NCI-H146 treated with DMSO at 0.1 percent for 48 hours (cell line): ENCODE data around the gene CHRNA4.
"Not testable (repeated sequence)": the region's sequence is repeated elsewhere in the genome, so short reads cannot be mapped to it uniquely, and the experiment has no call there.

Source experiments
- DNase-seq: peaks from one replicate; lab custom pipeline; 2025; ENCODE audit not compliant: unreplicated experiment; lab: John Stamatoyannopoulos, UW

The CHRNA4 gene

DNA sequence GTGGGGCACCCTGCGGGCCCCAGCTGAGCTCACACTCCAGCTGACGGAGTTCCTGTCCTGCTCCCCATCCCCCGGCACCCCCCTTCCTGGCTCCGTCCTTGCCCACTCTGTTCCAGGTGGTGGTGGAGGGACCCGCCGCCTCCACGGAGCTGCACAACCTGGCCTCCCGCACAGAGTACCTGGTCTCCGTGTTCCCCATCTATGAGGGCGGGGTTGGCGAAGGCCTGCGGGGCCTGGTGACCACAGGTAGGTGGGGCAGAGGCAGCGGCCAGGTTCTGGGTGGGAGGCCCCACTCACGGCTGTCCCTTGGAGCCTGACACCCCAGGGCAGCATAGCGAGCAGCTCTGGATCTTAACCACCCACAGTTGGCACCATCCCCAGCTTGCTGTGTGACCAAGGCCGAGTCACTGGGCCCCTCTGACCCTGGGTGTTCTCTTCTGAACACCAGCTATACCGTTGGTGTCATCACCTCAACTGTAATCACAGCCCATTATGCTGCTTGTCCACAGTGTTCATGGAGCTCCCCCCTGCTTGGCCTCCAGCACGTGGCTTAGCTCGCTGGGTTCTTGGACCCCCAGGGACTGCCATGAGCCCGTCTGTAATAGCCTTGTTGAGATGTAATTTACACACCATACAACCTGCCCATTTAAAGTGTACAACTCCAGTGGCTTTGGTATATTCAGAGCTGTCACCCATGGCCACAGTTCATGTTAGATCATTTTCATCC lies 50.7 kb downstream of the CHRNA4 start:
- no peak for DNase-seq

- DNase-seq: peak; percentile 33
Observed at GRCh38 chr20:63309261-63310071, 51.7 kb downstream of the CHRNA4 start.

- DNase-seq: no peak
Observed at GRCh38 chr20:63308218-63308911, 52.8 kb downstream of the CHRNA4 start.

DNA sequence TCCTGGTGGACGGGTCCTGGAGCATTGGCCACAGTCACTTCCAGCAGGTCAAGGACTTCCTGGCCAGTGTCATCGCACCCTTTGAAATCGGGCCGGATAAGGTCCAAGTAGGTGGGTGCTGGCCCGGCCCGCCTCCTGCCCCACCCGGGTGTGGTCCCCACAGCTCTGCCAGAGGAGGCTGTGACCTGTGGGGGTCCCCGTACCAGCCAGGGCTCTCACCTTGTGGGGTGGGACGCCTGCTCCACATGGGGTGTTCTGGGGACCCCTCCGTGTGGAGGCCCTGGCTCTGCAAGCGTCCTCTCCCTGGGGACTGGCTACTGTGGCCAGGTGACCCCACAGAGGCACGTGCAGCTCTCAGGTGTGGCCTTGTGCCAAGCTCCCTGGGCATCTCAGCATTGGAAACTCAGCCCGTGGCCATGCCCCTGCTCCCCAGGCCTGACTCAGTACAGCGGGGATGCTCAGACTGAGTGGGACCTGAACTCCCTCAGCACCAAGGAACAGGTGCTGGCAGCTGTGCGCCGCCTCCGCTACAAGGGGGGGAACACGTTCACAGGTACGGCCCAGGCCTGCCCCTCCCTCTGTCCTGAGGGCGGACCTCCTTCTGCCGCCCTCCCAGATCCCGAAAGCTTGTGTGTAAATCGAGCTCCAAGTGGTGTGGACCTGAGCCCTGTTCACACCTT lies 53.5 kb downstream of the CHRNA4 start:
- no peak for DNase-seq

DNA sequence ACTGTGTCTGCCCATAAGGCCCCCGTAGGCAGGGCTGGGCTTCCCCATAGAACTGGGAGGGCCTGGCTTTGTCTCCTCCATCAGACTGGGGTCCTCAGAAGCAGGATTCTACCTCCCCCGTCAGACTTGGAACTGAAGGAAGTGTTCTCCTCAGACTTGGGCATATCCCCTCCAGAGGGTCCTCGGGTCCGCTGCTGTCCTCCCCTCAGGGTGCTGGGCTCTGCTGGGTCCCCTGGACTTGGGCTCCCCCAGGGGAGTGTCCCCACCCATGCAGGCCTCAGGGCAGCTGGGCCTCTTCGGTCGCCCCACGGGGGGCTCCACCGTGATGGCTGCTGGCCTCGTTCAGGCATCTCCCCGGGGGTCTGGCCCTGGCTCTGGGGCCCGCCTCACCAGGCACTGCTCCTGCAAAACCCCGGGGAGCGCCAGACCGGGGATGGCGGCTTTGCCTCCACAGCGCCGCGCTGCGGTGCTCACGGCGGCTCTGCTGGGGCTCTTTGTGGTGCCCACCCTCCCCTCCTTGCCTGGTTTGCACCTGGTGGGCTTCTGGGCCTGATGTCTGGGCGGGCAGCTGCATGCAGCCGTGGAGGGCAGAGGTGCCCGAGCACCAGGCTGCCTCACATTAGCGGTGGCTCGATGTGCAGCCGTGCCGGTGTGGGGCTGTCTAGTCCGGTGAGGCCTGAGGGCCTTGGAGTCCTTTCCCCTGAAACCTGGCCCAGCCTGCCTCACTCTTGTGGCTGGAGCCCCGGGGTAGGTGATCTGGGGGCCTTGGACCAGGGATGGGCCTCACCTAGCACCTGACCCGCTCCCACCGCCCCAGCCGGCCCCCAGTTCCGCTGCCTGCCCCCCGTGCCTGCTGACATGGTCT lies 54.2 kb downstream of the CHRNA4 start:
- no peak for DNase-seq

GRCh38 chr20:63305933-63306672 lies 55.0 kb downstream of the CHRNA4 start:
- not testable (repeated sequence) for DNase-seq

GRCh38 chr20:63305393-63305792 lies 55.8 kb downstream of the CHRNA4 start:
- DNase-seq: no peak

DNA sequence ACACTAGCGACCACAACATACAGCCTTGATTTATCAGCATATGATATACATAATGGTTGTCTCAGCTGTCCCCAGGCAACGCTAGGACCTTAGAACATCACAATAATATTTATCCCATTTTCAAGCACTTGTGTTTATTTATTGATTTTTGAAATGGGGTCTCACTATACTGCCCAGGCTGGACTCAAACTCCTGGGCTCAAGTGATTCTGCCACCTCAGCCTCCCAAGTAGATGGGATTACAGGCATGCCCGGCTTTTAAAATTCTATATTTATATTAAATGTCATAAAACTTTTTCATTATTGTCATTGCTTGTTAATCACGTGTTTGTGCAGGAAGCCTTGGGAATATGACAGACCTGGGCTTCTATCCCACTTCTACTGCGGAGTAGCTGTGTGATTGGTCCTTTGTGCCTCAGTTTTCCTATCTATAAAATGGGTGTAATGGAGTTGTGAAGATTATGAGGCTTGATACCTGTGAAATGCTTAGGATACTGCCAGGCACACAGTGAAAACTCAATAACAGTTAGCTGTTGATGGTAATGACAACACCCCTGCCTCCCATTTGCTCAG lies 58.0 kb downstream of the CHRNA4 start:
- no peak for DNase-seq

DNA sequence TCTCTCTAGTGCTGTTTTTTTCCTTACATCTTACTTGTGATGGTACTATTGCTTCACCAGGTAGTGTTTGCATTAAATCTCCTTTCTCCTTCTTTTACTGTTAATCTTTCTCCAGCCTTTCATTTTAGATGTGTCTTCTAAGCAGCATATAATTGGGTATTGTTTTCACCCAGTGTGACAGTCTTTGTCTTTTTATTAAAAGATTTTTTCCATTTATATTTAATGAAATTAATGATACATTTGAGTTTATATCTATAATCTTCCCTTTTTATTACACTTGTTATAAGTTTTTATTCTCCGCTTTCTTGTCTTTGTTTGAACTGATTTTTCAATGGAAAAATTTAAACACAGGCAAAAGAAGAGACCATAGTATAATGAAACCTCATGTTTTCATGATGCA lies 59.5 kb downstream of the CHRNA4 start:
- no peak for DNase-seq

DNA sequence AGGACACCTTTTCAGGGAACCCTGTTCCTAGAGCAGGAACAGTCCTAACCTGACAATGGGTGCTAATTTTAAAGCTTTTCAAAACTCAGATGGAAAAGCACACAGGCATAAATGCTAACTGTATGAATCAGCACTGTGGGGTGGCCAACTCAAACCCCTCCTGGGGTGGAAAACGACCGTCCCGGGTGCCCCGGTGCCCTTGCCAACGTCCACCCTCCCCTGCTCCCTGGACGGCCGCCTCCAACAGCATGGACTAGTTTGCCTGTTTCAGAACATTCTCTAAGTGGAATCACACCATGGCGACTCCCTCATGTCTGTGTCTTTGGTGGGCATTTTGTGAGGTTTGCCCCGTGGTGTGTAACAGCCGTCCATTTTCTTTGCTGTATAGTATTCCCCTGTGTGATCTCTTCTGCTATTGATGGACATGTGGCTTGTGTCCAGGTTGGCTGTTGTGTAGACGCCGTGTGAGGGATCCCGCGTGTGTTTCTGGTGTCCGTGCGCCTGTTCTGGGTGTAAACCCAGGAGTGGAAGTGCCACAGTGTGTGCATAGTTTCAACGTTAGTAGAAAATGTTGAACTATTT lies 62.3 kb downstream of the CHRNA4 start:
- no peak for DNase-seq

- DNase-seq: no peak
Observed at GRCh38 chr20:63297796-63298572, 63.2 kb downstream of the CHRNA4 start.

- no peak for DNase-seq
Observed at GRCh38 chr20:63297371-63297781, 63.8 kb downstream of the CHRNA4 start.

GRCh38 chr20:63296531-63297299 lies 64.4 kb downstream of the CHRNA4 start:
- DNase-seq: no peak

DNA sequence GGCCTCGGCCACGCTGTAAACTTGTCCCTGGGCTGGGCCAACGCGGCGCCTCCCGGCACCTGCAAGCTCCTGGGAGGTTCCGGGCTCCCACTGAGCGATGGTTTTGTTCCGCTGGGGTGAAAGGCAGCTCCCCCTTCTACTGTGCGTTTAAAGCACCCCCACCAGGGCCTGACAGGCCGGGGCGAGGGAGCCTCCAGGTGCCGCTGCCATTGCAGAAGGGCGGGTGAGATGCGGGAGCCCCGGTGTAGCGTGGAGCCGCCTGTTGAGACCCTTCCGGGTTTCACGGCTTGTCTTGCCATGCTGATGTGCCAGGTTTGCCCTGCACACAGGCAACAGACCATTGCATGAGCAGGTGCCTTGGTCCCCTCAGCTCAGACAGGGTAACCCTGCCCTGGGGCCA lies 65.3 kb downstream of the CHRNA4 start:
- peak; percentile 15 for DNase-seq

DNA sequence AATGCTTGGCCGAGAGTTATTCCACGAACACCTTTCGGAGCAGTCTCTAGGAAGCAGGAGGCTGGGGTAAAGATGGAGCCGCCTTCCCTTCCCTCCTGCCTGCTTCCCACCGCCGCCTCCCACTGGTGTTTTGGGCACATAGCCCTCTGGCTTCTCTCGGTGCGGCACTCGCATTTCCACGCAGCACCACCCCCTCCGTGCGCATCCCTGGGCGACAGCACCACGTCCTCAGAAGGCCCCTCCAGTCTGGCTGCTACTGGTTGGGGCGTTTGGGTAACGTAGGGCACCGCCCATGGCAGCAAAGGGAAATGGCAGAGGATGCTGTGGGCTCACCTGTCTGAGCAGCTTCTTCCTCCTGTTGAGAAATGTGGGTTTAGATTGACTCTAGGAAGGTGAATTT lies 65.7 kb downstream of the CHRNA4 start:
- no peak for DNase-seq

GRCh38 chr20:63295018-63295417 lies 66.1 kb downstream of the CHRNA4 start:
- DNase-seq: no peak

DNA sequence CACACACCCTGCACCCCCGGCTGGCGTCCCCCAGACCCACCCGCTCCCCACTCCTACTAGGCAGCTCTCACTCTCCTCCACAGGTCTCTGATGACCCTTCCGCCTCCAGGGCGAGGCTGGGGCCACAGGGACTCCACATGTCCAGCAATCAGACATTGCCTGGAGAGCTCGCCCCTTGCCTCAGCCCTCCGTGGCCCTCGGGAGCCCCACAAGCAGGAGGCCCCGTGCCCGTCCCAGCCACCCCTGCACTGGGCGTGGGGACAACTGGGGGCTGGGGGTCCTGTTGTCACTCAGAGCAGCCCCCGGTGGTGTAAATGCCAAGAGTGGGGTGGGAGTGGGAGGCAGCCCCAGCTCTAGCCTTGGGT lies 66.6 kb downstream of the CHRNA4 start:
- no peak for DNase-seq
